WTC11 (cell line): ENCODE measurements around the gene TFCP2. TPM values are rescaled to one million over a fixed set of nuclear protein-coding genes. Genes with fewer than 3 reads are reported as not detected.

Experiments used
- ATAC-seq: fragments of 200-7000 bp; cut with Tn5 transposase; 2 replicates; pipeline ENCODE4 v1.10.0; 2021; ENCODE audit warnings: mild to moderate bottlenecking, moderate library complexity
- CTCF ChIA-PET: fragments of 300-600 bp; sonication (Branson Sonifier 250); formaldehyde crosslinking; loops from one replicate; lab custom pipeline; 2021; ENCODE audit warnings: antibody characterized with exemption; lab: Charles Lee
- POLR2A ChIA-PET: fragments of 350-600 bp; sonication (Branson Sonifier 250); formaldehyde crosslinking; loops from one replicate; lab custom pipeline; 2021; ENCODE audit warnings: antibody characterized with exemption; lab: Charles Lee
- DNase-seq: peaks from one replicate; pipeline ENCODE4 v3.0.0; 2021; ENCODE audit warnings: low spot score
- H3K27ac Mint-ChIP-seq: 2 replicates; pipeline ENCODE4 v1.8.0; 2021; ENCODE audit warnings: mixed read lengths
- H3K27me3 Mint-ChIP-seq: 2 replicates; pipeline ENCODE4 v1.8.0; 2021; ENCODE audit warnings: low read depth, mild to moderate bottlenecking, moderate library complexity, mixed read lengths
- H3K36me3 Mint-ChIP-seq: 2 replicates; pipeline ENCODE4 v1.8.0; 2021; ENCODE audit warnings: mixed read lengths
- H3K4me1 Mint-ChIP-seq: 2 replicates; pipeline ENCODE4 v1.8.0; 2022; ENCODE audit warnings: mixed read lengths
- H3K4me3 Mint-ChIP-seq: 2 replicates; pipeline ENCODE4 v1.8.0; 2021; ENCODE audit warnings: mild to moderate bottlenecking, moderate library complexity, mixed read lengths
- H3K9me3 Mint-ChIP-seq: 2 replicates; pipeline ENCODE4 v1.8.0; 2021; ENCODE audit warnings: mixed read lengths
- ESRRA ChIP-seq: sonication (generic); formaldehyde crosslinking; IDR thresholded peaks from 2 replicates; pipeline ENCODE4 v1.8.1; 2022; ENCODE audit warnings: mild to moderate bottlenecking, missing genetic modification reagents, borderline replicate concordance
- KAT7 ChIP-seq: sonication (generic); formaldehyde crosslinking; IDR thresholded peaks from 2 replicates; pipeline ENCODE4 v1.8.1; 2023; ENCODE audit warnings: missing genetic modification reagents, mild to moderate bottlenecking, borderline replicate concordance
- MYBL2 ChIP-seq: sonication (generic); formaldehyde crosslinking; IDR thresholded peaks from 2 replicates; pipeline ENCODE4 v1.8.1; 2023; ENCODE audit warnings: mild to moderate bottlenecking, moderate library complexity, missing genetic modification reagents
- NR3C1 ChIP-seq: sonication (generic); formaldehyde crosslinking; conservative IDR thresholded peaks from 2 replicates; pipeline ENCODE4 v1.8.1; 2023; ENCODE audit warnings: low read depth, mild to moderate bottlenecking, missing genetic modification reagents
- SP1 ChIP-seq: sonication (generic); formaldehyde crosslinking; conservative IDR thresholded peaks from 2 replicates; pipeline ENCODE4 v1.8.1; 2022; ENCODE audit warnings: missing genetic modification reagents
- TEAD4 ChIP-seq: sonication (generic); formaldehyde crosslinking; IDR thresholded peaks from 2 replicates; pipeline ENCODE4 v1.8.0; 2022; ENCODE audit warnings: mild to moderate bottlenecking, missing genetic modification reagents
- ZNF121 ChIP-seq: sonication (generic); formaldehyde crosslinking; IDR thresholded peaks from 2 replicates; pipeline ENCODE4 v1.8.0; 2023; ENCODE audit warnings: missing genetic modification reagents
- ZNF219 ChIP-seq: sonication (generic); formaldehyde crosslinking; IDR thresholded peaks from 2 replicates; pipeline ENCODE4 v1.8.0; 2023; ENCODE audit warnings: missing genetic modification reagents, mild to moderate bottlenecking, borderline replicate concordance
- ZNF396 ChIP-seq: fragments of 250-450 bp; sonication (Bioruptor Pico); IDR thresholded peaks from 2 replicates; pipeline ENCODE4 v1.8.0; 2021; ENCODE audit warnings: mild to moderate bottlenecking, moderate library complexity, borderline replicate concordance
- ZNF416 ChIP-seq: fragments of 250-450 bp; sonication (Bioruptor Pico); IDR thresholded peaks from 2 replicates; pipeline ENCODE4 v1.9.0; 2021; ENCODE audit warnings: mild to moderate bottlenecking, inconsistent platforms
- ZNF671 ChIP-seq: fragments of 250-450 bp; sonication (Bioruptor Pico); IDR thresholded peaks from 2 replicates; pipeline ENCODE4 v1.8.0; 2021; ENCODE audit warnings: mild to moderate bottlenecking
- total RNA-seq: library from RNA; stranded (reverse); gene quantifications from 3 replicates; pipeline ENCODE4 v1.2.3, GENCODE V29; 2021
- TF ChIP-seq, protein P1 (sequence below): fragments of 250-450 bp; sonication (Bioruptor Pico); IDR thresholded peaks from 2 replicates; pipeline ENCODE4 v1.9.0; 2021; ENCODE audit warnings: mild to moderate bottlenecking, borderline replicate concordance
- TF ChIP-seq, protein P2 (sequence below): sonication (generic); formaldehyde crosslinking; IDR thresholded peaks from 2 replicates; pipeline ENCODE4 v1.8.0; 2022; ENCODE audit warnings: mild to moderate bottlenecking, missing genetic modification reagents
- TF ChIP-seq, protein P3 (sequence below): fragments of 250-450 bp; sonication (Bioruptor Pico); IDR thresholded peaks from 2 replicates; pipeline ENCODE4 v1.9.0; 2021; ENCODE audit warnings: moderate library complexity, mild to moderate bottlenecking, inconsistent platforms, borderline replicate concordance
- TF ChIP-seq, protein P4 (sequence below): sonication (generic); formaldehyde crosslinking; IDR thresholded peaks from 2 replicates; pipeline ENCODE4 v1.8.1; 2023; ENCODE audit warnings: mild to moderate bottlenecking, missing genetic modification reagents, borderline replicate concordance
- TF ChIP-seq, protein P5 (sequence below): sonication (generic); formaldehyde crosslinking; IDR thresholded peaks from 2 replicates; pipeline ENCODE4 v1.8.1; 2023; ENCODE audit warnings: mild to moderate bottlenecking, missing genetic modification reagents

Gene TFCP2
- total RNA-seq, 1 experiment from 2014 or later = 35.4 TPM

DNA sequence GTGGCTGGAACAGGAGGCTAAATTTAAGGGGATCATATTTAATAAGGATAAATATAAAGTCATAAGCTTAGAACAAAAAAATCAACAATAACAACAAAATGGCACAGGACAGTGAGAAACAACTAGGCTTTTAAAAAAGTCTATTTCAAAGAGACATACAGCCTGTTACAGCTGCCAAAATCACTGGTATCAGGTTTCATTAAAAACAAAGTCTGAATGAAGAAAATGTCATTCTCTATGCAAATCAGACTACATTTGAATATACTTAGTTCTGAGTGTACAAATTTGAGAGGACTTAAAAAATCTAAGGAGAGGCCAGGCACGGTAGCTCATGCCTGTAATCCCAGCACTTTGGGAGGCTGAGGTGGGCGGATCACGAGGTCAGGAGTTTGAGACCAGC lies 44.0 kb downstream of the TFCP2 start (continued):
- TF ChIP-seq, protein P1, sequence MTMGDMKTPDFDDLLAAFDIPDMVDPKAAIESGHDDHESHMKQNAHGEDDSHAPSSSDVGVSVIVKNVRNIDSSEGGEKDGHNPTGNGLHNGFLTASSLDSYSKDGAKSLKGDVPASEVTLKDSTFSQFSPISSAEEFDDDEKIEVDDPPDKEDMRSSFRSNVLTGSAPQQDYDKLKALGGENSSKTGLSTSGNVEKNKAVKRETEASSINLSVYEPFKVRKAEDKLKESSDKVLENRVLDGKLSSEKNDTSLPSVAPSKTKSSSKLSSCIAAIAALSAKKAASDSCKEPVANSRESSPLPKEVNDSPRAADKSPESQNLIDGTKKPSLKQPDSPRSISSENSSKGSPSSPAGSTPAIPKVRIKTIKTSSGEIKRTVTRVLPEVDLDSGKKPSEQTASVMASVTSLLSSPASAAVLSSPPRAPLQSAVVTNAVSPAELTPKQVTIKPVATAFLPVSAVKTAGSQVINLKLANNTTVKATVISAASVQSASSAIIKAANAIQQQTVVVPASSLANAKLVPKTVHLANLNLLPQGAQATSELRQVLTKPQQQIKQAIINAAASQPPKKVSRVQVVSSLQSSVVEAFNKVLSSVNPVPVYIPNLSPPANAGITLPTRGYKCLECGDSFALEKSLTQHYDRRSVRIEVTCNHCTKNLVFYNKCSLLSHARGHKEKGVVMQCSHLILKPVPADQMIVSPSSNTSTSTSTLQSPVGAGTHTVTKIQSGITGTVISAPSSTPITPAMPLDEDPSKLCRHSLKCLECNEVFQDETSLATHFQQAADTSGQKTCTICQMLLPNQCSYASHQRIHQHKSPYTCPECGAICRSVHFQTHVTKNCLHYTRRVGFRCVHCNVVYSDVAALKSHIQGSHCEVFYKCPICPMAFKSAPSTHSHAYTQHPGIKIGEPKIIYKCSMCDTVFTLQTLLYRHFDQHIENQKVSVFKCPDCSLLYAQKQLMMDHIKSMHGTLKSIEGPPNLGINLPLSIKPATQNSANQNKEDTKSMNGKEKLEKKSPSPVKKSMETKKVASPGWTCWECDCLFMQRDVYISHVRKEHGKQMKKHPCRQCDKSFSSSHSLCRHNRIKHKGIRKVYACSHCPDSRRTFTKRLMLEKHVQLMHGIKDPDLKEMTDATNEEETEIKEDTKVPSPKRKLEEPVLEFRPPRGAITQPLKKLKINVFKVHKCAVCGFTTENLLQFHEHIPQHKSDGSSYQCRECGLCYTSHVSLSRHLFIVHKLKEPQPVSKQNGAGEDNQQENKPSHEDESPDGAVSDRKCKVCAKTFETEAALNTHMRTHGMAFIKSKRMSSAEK (CRISPR knock-in tag) = no peak
- TF ChIP-seq, protein P2, sequence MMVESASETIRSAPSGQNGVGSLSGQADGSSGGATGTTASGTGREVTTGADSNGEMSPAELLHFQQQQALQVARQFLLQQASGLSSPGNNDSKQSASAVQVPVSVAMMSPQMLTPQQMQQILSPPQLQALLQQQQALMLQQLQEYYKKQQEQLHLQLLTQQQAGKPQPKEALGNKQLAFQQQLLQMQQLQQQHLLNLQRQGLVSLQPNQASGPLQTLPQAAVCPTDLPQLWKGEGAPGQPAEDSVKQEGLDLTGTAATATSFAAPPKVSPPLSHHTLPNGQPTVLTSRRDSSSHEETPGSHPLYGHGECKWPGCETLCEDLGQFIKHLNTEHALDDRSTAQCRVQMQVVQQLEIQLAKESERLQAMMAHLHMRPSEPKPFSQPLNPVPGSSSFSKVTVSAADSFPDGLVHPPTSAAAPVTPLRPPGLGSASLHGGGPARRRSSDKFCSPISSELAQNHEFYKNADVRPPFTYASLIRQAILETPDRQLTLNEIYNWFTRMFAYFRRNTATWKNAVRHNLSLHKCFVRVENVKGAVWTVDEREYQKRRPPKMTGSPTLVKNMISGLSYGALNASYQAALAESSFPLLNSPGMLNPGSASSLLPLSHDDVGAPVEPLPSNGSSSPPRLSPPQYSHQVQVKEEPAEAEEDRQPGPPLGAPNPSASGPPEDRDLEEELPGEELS (CRISPR knock-in tag) = no peak
- TF ChIP-seq ESRRA (CRISPR knock-in tag) (no peak), ZNF671 (CRISPR knock-in tag) (no peak), SP1 (CRISPR knock-in tag) (no peak), MYBL2 (CRISPR knock-in tag) (no peak), KAT7 (no peak), ZNF396 (no peak)
- TF ChIP-seq, protein P3, sequence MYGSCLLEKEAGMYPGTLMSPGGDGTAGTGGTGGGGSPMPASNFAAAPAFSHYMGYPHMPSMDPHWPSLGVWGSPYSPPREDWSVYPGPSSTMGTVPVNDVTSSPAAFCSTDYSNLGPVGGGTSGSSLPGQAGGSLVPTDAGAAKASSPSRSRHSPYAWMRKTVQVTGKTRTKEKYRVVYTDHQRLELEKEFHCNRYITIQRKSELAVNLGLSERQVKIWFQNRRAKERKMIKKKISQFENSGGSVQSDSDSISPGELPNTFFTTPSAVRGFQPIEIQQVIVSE (CRISPR knock-in tag) = no peak

DNA sequence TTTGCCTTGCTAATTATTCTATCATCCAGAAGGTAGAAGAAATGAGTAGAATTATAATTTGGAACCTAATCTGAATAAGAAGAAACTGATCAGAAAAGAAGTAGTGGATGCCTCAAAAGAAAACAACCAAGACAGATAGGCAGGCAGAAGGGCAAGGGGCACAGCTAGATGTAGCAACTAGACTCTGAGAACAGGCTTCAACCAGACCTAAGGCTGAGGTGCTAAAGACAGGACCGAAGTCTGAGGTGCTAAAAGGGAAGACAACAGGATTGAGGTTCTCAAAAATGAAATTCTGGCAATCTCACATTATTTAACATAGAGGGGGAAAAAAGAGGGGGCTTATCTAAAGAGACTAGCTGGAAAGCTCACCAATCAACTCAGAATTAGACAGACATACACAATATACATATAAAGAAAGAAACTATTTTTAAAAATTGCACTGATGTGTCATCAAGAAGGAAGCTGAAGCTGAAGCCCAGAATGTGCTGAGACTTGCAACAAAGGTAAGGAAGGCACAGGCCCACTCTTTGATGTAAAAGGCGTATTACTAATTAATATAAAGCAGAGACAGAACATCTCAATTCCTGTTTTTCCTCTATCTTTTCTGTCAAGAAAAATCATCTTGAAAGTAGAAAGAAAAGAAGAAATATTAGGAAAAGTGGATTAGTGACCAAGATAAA lies 45.7 kb downstream of the TFCP2 start:
- Mint-ChIP-seq H3K27me3 (no peaks in the 10 kb centered on the region; the same call in 1 of the 2 replicates), H3K9me3 (no peaks in the 10 kb centered on the region), H3K36me3 (peaks cover 5% of the 10 kb centered on the region), H3K4me3 (no peak overlapping the region), H3K27ac (no peak overlapping the region), H3K4me1 (0 out of 2 replicates have a peak, but pooled peaks cover 6% of the 10 kb centered on the region)
- TF ChIP-seq, protein P4, sequence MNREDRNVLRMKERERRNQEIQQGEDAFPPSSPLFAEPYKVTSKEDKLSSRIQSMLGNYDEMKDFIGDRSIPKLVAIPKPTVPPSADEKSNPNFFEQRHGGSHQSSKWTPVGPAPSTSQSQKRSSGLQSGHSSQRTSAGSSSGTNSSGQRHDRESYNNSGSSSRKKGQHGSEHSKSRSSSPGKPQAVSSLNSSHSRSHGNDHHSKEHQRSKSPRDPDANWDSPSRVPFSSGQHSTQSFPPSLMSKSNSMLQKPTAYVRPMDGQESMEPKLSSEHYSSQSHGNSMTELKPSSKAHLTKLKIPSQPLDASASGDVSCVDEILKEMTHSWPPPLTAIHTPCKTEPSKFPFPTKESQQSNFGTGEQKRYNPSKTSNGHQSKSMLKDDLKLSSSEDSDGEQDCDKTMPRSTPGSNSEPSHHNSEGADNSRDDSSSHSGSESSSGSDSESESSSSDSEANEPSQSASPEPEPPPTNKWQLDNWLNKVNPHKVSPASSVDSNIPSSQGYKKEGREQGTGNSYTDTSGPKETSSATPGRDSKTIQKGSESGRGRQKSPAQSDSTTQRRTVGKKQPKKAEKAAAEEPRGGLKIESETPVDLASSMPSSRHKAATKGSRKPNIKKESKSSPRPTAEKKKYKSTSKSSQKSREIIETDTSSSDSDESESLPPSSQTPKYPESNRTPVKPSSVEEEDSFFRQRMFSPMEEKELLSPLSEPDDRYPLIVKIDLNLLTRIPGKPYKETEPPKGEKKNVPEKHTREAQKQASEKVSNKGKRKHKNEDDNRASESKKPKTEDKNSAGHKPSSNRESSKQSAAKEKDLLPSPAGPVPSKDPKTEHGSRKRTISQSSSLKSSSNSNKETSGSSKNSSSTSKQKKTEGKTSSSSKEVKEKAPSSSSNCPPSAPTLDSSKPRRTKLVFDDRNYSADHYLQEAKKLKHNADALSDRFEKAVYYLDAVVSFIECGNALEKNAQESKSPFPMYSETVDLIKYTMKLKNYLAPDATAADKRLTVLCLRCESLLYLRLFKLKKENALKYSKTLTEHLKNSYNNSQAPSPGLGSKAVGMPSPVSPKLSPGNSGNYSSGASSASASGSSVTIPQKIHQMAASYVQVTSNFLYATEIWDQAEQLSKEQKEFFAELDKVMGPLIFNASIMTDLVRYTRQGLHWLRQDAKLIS (CRISPR knock-in tag) = no peak
- TF ChIP-seq ZNF219 (CRISPR knock-in tag) (no peak), ZNF416 (CRISPR knock-in tag) (no peak), TEAD4 (CRISPR knock-in tag) (no peak), ZNF121 (no peak), NR3C1 (no peak)
- TF ChIP-seq, protein P5, sequence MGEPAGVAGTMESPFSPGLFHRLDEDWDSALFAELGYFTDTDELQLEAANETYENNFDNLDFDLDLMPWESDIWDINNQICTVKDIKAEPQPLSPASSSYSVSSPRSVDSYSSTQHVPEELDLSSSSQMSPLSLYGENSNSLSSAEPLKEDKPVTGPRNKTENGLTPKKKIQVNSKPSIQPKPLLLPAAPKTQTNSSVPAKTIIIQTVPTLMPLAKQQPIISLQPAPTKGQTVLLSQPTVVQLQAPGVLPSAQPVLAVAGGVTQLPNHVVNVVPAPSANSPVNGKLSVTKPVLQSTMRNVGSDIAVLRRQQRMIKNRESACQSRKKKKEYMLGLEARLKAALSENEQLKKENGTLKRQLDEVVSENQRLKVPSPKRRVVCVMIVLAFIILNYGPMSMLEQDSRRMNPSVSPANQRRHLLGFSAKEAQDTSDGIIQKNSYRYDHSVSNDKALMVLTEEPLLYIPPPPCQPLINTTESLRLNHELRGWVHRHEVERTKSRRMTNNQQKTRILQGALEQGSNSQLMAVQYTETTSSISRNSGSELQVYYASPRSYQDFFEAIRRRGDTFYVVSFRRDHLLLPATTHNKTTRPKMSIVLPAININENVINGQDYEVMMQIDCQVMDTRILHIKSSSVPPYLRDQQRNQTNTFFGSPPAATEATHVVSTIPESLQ (CRISPR knock-in tag) = no peak
- POLR2A ChIA-PET = no interaction called here
- DNase-seq (no peak), ATAC-seq (no peak)
- CTCF ChIA-PET = no interaction called here
